CMK (cell line): Measurements from ENCODE around the gene POLE.
"Not testable (repeated sequence)": the region's sequence is repeated elsewhere in the genome, so short reads cannot be mapped to it uniquely, and the experiment has no call there.

Experiments
- DNase-seq: peaks from one replicate; pipeline ENCODE4 v3.0.0-alpha.2; 2010; ENCODE audit warnings: low read depth

POLE gene

GRCh38 chr12:132611620-132612019 is 75.5 kb downstream of the POLE start:
- DNase-seq, result no peak

- DNase-seq, result no peak
These were observed 76.1 kb downstream of the POLE start for GRCh38 chr12:132610866-132611602.

GRCh38 chr12:132610051-132610759 is 76.9 kb downstream of the POLE start, which contains the start of gene LRCOL1:
LRCOL1 (minus strand) TSS chr12:132610582; CDS start chr12:132606251, 4,331 bp downstream.
- no peak for DNase-seq

GRCh38 chr12:132608231-132609171 is 78.6 kb downstream of the POLE start:
- no peak for DNase-seq

- no peak for DNase-seq
These were observed 80.2 kb downstream of the POLE start for GRCh38 chr12:132606927-132607326.

- DNase-seq, result no peak
These were observed 80.7 kb downstream of the POLE start for GRCh38 chr12:132606466-132606865.

GRCh38 chr12:132605892-132606291 is 81.2 kb downstream of the POLE start:
- no peak for DNase-seq

GRCh38 chr12:132604668-132605441 is 82.3 kb downstream of the POLE start:
- no peak for DNase-seq

- no peak for DNase-seq
These were observed 83.0 kb downstream of the POLE start for GRCh38 chr12:132604151-132604618.

- DNase-seq, result no peak
These were observed 83.6 kb downstream of the POLE start for GRCh38 chr12:132603240-132604150.

GRCh38 chr12:132602572-132603239 is 84.4 kb downstream of the POLE start:
- DNase-seq, result no peak

GRCh38 chr12:132601171-132601883 is 85.8 kb downstream of the POLE start:
- DNase-seq, result no peak

GRCh38 chr12:132600048-132601032 is 86.8 kb downstream of the POLE start:
- no peak for DNase-seq

GRCh38 chr12:132599502-132599901 is 87.6 kb downstream of the POLE start:
- not testable (repeated sequence) for DNase-seq

GRCh38 chr12:132597333-132598316 is 89.5 kb downstream of the POLE start:
- DNase-seq, result no peak

GRCh38 chr12:132596016-132596415 is 91.1 kb downstream of the POLE start:
- DNase-seq, result no peak

- DNase-seq, result no peak
These were observed 92.0 kb downstream of the POLE start for GRCh38 chr12:132595183-132595582.
